ENCODE measurements around the gene HOXB7. TPM values are rescaled to one million over a fixed set of nuclear protein-coding genes. Genes with fewer than 3 reads are reported as not detected.

The HOXB7 gene
- total RNA-seq, result not detected

DNA sequence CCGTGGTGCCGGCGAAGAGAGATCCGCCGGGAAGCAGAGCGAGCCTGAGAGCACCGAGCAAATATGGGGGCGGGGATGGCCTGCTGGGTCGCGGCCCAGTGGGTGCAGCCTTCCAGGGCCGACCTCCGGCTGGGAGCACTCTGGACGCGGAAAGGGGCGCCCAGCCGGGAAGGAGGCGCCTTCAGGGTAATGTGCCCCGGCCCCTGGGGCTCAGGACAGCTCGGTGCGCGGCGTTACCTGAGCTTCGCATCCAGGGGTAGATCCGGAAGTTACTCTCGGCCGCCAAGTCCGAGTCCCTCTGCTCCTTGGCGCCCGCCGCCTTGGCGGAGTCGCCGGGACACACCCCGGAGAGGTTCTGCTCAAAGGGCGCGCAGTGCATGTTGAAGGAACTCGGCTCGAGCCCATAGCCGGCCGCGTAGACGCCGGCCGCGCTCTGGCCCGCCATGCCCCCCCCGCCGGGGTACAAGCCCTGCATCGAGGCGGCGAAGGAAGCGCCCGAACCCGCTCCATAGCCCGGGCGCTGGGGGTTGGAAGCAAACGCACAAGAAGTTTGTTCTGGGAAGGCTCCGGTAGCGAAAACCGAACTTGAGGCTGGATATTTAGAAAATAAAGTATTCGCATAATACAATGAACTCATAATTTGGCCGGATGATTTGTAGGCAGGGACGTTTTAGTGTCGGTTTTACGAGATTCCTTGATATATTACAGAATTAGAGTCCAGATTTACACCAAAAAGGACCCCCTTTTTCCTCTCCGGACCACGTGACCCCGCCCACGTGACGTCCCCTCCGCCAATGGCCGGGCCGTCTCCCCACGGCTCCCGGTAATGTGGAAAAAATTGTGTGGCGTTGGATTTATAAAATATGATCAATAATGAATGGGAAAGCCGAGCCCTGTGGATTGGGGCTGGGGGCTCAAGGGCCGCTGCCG is at the start of gene HOXB7:
TSS of gene HOXB7 (minus strand) at position 736 of the 930 bp plus-strand sequence. CDS start at position 637, 99 bp downstream.

DNA sequence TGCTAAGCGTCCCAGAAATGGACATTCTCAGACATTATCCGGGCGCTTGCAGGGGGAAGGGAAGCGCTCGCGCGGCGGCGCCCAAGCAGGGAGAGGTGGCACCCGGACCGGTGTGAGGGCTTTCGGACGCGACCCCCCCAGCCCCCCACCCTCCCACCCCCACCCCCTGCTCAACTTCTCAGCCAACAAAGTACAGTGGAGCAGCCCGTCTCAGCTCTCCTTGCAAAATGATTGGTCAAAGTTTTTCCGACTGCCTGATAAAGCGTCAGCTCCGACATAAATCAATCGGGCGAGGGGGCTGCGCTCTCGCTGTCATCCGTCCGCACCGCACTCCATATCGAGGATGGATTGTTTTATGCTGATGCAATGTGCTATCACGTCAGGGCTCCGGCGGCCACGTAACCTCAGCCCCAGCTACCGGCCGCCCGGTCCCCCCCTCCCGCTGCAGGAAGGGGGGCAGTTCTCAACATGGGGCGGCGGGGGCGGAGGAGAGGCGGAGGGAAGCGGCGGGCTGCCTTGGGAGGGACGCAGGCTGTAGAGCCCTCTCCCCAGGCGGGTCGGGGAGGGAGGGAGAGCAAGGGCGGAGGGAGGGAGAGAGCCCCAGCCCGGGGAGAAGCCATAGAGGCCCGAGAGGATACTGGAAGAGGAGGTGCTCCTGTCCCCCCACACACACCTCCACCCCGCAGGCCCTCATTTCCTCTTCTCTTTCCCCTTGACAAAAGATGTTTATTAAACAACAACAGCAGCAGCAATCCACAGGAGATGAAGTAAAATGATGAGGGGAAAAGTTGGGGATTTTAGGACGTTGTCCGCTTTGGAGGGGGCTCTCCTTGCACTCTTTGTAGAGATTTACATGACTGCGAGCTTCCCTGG is 15.7 kb upstream of the HOXB7 start, which contains the start of gene HOXB9:
TSS of gene HOXB9 (minus strand) at position 114 of the 873 bp plus-strand sequence. CDS start at position 25, 89 bp downstream.

DNA sequence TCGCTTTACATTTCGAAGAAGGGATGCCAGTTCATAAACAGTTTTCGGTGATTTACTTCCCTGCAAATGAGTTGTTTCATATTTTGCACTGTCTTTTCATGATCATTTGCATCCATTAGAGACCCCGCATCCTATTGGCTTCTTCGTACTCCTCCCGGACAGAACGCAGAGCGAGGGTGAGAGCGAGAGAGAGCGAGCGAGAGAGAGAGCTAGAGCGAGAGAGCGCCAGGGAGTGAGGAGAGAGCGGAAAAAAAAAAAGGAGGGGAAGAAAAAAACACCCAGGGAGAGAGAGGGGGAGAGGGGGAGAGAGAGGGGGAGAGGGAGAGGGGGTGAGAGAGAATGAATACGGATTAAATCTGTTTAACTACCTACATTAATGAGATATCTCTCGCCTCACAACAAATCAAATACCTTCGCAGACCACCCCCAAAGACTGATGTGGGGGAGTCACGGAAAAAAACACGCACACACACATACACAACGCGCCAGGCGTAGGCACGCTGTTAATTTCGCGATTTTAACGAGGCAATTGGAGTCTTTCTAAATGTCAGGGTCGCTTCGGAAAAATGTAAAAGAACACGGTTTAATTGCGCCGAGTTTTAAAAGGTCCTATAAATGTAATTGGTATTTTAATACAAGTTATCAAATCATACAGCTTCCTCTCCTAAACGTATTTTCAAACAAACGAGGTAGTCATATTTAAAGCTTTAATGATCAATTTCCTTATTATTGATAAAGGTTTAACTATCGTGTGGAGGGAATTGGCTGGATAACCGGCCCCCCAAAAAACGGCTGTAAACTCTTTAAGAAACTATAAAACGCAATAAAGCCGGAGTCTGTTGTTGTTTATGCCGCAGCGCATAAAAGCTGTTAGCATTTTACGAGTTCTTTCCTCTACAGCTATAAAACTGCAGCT is 4.5 kb upstream of the HOXB7 start, which contains the start of gene HOXB8:
TSS of gene HOXB8 (minus strand) at position 246 of the 916 bp plus-strand sequence. CDS start 588 bp downstream, outside the sequence.

DNA sequence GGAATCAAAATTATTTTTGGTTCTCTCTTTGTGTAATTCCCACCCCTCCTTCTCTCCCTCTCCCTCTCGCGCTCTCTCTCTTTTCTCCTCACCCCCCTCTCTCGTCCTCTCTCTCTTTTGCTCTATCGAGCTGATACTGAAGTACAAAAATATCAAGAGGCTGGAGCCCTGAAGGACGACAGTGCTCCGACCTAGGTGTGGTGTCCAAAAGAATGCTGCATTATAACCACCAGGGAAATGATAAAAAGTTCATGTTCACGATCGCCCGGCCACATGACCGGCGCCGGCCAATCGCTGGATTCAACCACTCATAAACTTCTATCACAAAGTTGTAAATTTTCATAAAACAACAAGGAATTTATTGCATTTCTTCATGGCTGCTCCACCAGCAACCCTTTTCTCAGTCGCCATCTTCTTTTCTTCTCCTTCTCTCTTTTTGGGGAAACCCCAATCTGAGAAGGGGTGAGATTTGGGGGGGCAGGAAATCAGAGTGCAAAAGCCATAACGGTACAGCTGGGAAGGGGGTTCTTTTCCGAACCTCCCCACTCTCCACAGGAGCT is 6.0 kb downstream of the HOXB7 start, which contains the start of gene HOXB6:
TSS of gene HOXB6 (minus strand) at position 217 of the 560 bp plus-strand sequence. CDS start 6,836 bp downstream, outside the sequence.

DNA sequence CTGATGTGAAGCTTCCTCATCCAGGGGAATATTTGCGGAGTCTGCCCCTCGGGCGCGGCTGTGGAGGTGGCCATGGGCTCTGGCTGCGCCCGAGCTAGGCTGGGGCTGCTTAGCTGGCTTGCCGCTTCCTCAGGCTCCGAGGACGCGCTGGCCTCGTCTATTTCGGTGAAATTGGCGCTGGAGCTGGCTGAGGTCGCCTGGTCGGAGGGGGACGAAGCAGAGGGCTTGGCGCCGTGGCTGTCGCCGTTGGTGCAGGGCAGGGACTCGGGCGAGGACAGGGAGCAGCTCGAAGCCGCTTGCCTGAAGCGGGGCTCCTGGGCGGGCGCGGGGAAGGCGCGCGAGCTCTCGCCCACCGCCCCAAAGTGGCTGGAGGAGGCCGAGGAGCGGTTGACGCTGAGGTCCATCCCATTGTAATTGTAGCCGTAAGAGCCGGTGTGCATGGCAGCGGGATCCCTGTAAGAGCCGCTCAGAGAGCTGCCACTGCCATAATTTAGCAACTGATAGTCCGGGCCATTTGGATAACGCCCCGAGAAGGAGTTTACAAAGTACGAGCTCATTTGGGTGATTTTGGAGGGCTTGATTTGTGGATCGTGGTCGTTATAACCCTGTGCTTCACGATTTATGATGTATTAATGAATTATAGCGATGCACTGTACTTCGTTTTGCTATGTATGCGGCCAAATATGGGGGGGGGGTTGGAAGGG is 17.5 kb downstream of the HOXB7 start, which contains the start of gene HOXB5:
TSS of gene HOXB5 (minus strand) at position 654 of the 704 bp plus-strand sequence. CDS start at position 557, 97 bp downstream.

DNA sequence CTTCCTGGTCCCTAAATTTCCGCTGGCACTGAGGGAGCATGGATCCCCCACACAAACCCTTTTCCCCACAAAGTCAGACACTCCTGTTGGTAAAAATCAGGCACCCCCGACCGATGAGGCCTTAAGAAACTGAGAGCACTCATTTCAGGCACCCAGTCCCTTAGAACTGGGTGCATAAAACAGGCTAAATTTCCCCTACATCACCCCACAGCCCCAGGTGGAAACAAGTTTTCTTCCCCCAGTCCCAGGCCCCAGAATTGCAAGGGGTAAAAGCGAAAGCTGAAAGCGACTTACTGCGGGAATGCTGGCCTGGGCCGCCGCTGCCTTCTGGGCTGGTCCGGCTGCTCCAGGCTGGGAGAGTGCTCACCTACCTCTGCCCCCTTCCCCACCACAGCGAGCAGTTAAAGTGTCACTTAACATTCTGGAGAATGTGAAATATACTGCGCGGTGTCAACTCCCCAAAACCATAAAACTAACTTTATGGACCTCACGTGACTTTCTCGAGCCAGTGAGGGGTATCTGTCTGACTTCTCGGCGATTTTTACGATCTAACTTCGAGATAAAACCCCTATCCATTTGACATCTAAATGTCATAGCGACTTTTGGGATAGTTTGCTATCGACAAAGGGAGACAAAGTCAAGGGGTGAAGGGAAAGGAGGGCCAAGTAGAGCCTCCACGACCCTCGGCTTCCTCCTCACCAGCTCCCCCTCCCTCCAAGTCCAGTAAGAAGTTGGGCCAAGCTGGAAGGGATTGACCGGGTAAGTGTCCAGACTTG is 20.8 kb downstream of the HOXB7 start, which contains the start of gene HOXB3:
TSS of gene HOXB3 (minus strand) at position 411 of the 776 bp plus-strand sequence. CDS start 37,767 bp downstream, outside the sequence.

DNA sequence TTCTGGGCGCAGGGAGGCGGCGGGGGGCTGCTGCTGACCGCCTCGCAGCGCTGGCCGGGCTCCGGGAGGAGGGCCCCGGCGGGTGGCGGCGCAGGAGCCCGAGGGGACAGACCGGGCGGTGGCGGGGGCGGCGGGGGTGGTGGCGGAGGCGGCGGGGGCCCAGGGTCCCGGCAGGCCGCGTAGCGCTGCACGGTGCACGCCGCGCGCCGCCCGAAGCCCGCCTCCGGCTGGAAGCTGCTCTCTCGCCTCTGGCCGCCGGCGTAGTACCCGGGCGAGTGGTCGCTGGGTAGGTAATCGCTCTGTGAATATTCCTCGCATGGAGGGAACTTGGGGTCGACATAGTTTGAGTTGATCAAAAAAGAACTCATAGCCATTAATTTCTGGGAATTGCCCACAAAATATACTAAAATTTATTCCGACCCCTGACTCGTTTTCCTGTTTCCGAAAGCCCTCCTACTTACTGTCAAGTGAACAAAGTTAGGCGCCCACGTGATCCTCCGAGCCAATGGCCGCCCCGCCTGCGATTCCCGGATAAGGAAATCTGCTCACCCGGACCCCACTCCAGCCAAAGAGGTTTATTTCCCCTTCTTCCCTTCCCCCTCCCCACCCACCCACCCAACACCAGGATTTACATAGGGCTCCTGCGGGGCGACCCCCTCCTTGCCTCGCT is 32.7 kb downstream of the HOXB7 start, which contains the start of gene HOXB4:
TSS of gene HOXB4 (minus strand) at position 405 of the 670 bp plus-strand sequence. CDS start at position 374, 31 bp downstream.

Other genes starting within 250 kb of the HOXB7 start
- gene SKAP1, start 180.8 kb downstream of the HOXB7 start, total RNA-seq, result 0.38 TPM
- gene HOXB1, start 80.0 kb downstream of the HOXB7 start, total RNA-seq, result not detected
- not detected for gene HOXB2, start 65.9 kb downstream of the HOXB7 start, total RNA-seq
- not detected for gene HOXB4, start 32.7 kb downstream of the HOXB7 start, total RNA-seq
- gene HOXB3, start 20.8 kb downstream of the HOXB7 start, total RNA-seq, result 0.22 TPM
- not detected for gene HOXB5, start 17.2 kb downstream of the HOXB7 start, total RNA-seq
- gene HOXB6, start 6.0 kb downstream of the HOXB7 start, total RNA-seq, result not detected
- gene HOXB8, start 4.3 kb upstream of the HOXB7 start, total RNA-seq, result not detected
- not detected for gene HOXB9, start 15.3 kb upstream of the HOXB7 start, total RNA-seq
- not detected for gene PRAC1, start 111.5 kb upstream of the HOXB7 start, total RNA-seq
- gene PRAC2, start 112.2 kb upstream of the HOXB7 start, total RNA-seq, result not detected
- gene HOXB13, start 117.7 kb upstream of the HOXB7 start, total RNA-seq, result not detected
- 1.6 TPM for gene TTLL6, start 206.2 kb upstream of the HOXB7 start, total RNA-seq
- gene CALCOCO2, start 220.0 kb upstream of the HOXB7 start, total RNA-seq, result 65.5 TPM